Activated CD8-positive, alpha-beta memory T cell treated with anti-CD3 and anti-CD28 coated beads, Interleukin-2, amount 50 U/mL, for 1 hour (primary cell): ENCODE data around the gene GRM4.

Source experiments
- DNase-seq: peaks from one replicate; pipeline ENCODE4 v3.0.0-alpha.2; 2020; ENCODE audit errors: extremely low read depth

GRM4 gene

GRCh38 chr6:34108176-34108575 lies 37.7 kb downstream of the GRM4 start:
- DNase-seq: no peak

GRCh38 chr6:34106900-34107299 lies 39.0 kb downstream of the GRM4 start:
- no peak for DNase-seq

- DNase-seq: no peak
Observed at GRCh38 chr6:34106421-34106820, 39.5 kb downstream of the GRM4 start.

- DNase-seq: no peak
Observed at GRCh38 chr6:34104628-34105027, 41.3 kb downstream of the GRM4 start.

- no peak for DNase-seq
Observed at GRCh38 chr6:34104186-34104585, 41.7 kb downstream of the GRM4 start.

- no peak for DNase-seq
Observed at GRCh38 chr6:34103321-34103720, 42.6 kb downstream of the GRM4 start.

GRCh38 chr6:34102696-34103095 lies 43.2 kb downstream of the GRM4 start:
- no peak for DNase-seq

GRCh38 chr6:34102099-34102656 lies 43.7 kb downstream of the GRM4 start:
- no peak for DNase-seq

- DNase-seq: no peak
Observed at GRCh38 chr6:34100788-34101187, 45.1 kb downstream of the GRM4 start.

- DNase-seq: no peak
Observed at GRCh38 chr6:34099878-34100277, 46.0 kb downstream of the GRM4 start.

GRCh38 chr6:34098045-34098936 lies 47.6 kb downstream of the GRM4 start:
- no peak for DNase-seq

GRCh38 chr6:34096814-34097213 lies 49.1 kb downstream of the GRM4 start:
- no peak for DNase-seq

- DNase-seq: no peak
Observed at GRCh38 chr6:34096193-34096592, 49.7 kb downstream of the GRM4 start.

GRCh38 chr6:34095741-34096140 lies 50.1 kb downstream of the GRM4 start:
- no peak for DNase-seq

- DNase-seq: no peak
Observed at GRCh38 chr6:34095136-34095505, 50.8 kb downstream of the GRM4 start.

- no peak for DNase-seq
Observed at GRCh38 chr6:34094474-34095135, 51.3 kb downstream of the GRM4 start.

- DNase-seq: no peak
Observed at GRCh38 chr6:34093854-34094430, 51.9 kb downstream of the GRM4 start.

- no peak for DNase-seq
Observed at GRCh38 chr6:34093206-34093605, 52.7 kb downstream of the GRM4 start.

- DNase-seq: no peak
Observed at GRCh38 chr6:34092631-34093030, 53.3 kb downstream of the GRM4 start.

- no peak for DNase-seq
Observed at GRCh38 chr6:34090935-34091334, 55.0 kb downstream of the GRM4 start.

GRCh38 chr6:34090529-34090928 lies 55.4 kb downstream of the GRM4 start:
- DNase-seq: no peak

- DNase-seq: no peak
Observed at GRCh38 chr6:34086558-34086957, 59.3 kb downstream of the GRM4 start.
